ENCODE measurements around the gene SHROOM1.

SHROOM1 gene

GRCh38 chr5:132776131-132776937 is 54.1 kb downstream of the SHROOM1 start:
- DNase-seq: peak; percentile 26 to 27

- DNase-seq: no peak
Observed at GRCh38 chr5:132775476-132775961, 54.9 kb downstream of the SHROOM1 start.

GRCh38 chr5:132774896-132775295 is 55.6 kb downstream of the SHROOM1 start:
- no peak for DNase-seq

GRCh38 chr5:132774406-132774805 is 56.0 kb downstream of the SHROOM1 start:
- DNase-seq: no peak

- DNase-seq: no peak
Observed at GRCh38 chr5:132773601-132774355, 56.7 kb downstream of the SHROOM1 start.

- DNase-seq: no peak
Observed at GRCh38 chr5:132773114-132773513, 57.3 kb downstream of the SHROOM1 start.

GRCh38 chr5:132772291-132773070 is 58.0 kb downstream of the SHROOM1 start:
- DNase-seq: no peak

Measured in activated T-cell treated with anti-CD3 and anti-CD28 coated beads, Interleukin-2, amount 50 U/mL, for 48 hours (primary cell).